Measurements from ENCODE around the gene SIL1. TPM values are rescaled to one million over a fixed set of nuclear protein-coding genes. Genes with fewer than 3 reads are reported as not detected.

The SIL1 gene
- polyA plus RNA-seq, 2 of the 4 experiments (the other 2 are of a cell fraction), result 27.6 to 45.5 TPM

- WGBS (ENCODE audit: missing lambda C conversion rate), result 96% methylated on average over 7 of the region's 7 CpGs
- no peak for ATAC-seq
- no peaks in the 10 kb centered on the region for H3K4me1 ChIP-seq
- no peak overlapping the region for H3K27ac ChIP-seq
- DNase-seq (ENCODE audit: low read depth in 1 of 2, low spot score in 1 of 2), result no peak
- TF ChIP-seq USF2 (IDR thresholded peaks at IDR 0.05), result no peak
- no peak for TF ChIP-seq HOXB13 (CRISPR knock-in tag; IDR thresholded peaks at IDR 0.05; ENCODE audit: low read depth)
- TF ChIP-seq POLR2AphosphoS2 (conservative IDR thresholded peaks at IDR 0.05; ENCODE audit: low read length), result no peak
- no peak for TF ChIP-seq NR3C1 (IDR thresholded peaks at IDR 0.05)
- no peak for TF ChIP-seq E2F6 (IDR thresholded peaks at IDR 0.05; ENCODE audit: borderline replicate concordance, low read depth)
- TF ChIP-seq ZNF302 (CRISPR knock-in tag; IDR thresholded peaks at IDR 0.05), result no peak
- TF ChIP-seq FOSL2 (IDR thresholded peaks at IDR 0.05), result no peak
- no peak for TF ChIP-seq FOSL2 (CRISPR knock-in tag; IDR thresholded peaks at IDR 0.05)
- TF ChIP-seq HEYL (CRISPR knock-in tag; IDR thresholded peaks at IDR 0.05), result no peak
- TF ChIP-seq MAFK (IDR thresholded peaks at IDR 0.05; ENCODE audit: partially characterized antibody), result no peak
- TF ChIP-seq HES2 (IDR thresholded peaks at IDR 0.05), result no peak
- no peak for TF ChIP-seq BHLHE40 (IDR thresholded peaks at IDR 0.05; ENCODE audit: low read depth, low read length)
- no peak for TF ChIP-seq SREBF2 (IDR thresholded peaks at IDR 0.05)
- ChIA-PET CTCF (no interaction called here), POLR2A (no interaction called here)
- no peak for FAIRE-seq
- H3K4me3 ChIP-seq, result no peak overlapping the region
- no peaks in the 10 kb centered on the region for H3K9me3 ChIP-seq
- H3K4me2 ChIP-seq, result no peak overlapping the region
These were observed 270.2 kb downstream of the SIL1 start for GRCh38 chr5:138927979-138928378.

GRCh38 chr5:138927544-138927943 is 270.6 kb downstream of the SIL1 start:
- ChIA-PET CTCF (no interaction called here), POLR2A (no interaction called here)
- H3K4me3 ChIP-seq, result no peak overlapping the region
- TF ChIP-seq ZNF302 (CRISPR knock-in tag; IDR thresholded peaks at IDR 0.05) (no peak), ZSCAN20 (CRISPR knock-in tag; IDR thresholded peaks at IDR 0.05) (no peak), MYC (IDR thresholded peaks at IDR 0.05; ENCODE audit: borderline replicate concordance, low read length) (no peak), CEBPB (IDR thresholded peaks at IDR 0.05) (no peak), NPAS2 (CRISPR knock-in tag; IDR thresholded peaks at IDR 0.05; ENCODE audit: borderline replicate concordance) (no peak), FOXS1 (CRISPR knock-in tag; IDR thresholded peaks at IDR 0.05) (no peak), POLR2A (IDR thresholded peaks at IDR 0.05; ENCODE audit: low read length) (no peak), CTCF (IDR thresholded peaks at IDR 0.05) (no peak), HMGXB4 (CRISPR knock-in tag; IDR thresholded peaks at IDR 0.05; ENCODE audit: borderline replicate concordance) (no peak), E2F6 (IDR thresholded peaks at IDR 0.05; ENCODE audit: borderline replicate concordance, low read depth) (no peak), ELK1 (IDR thresholded peaks at IDR 0.05; ENCODE audit: low read depth, low read length) (no peak), EP300 (IDR thresholded peaks at IDR 0.05) (no peak)
- no peak overlapping the region for H3K4me2 ChIP-seq
- DNase-seq (ENCODE audit: low read depth in 1 of 2, low spot score in 1 of 2), result no peak
- no peaks in the 10 kb centered on the region for H3K4me1 ChIP-seq
- H3K27ac ChIP-seq, result no peak overlapping the region
- no peaks in the 10 kb centered on the region for H3K9me3 ChIP-seq
- 91% methylated on average over 8 of the region's 8 CpGs for WGBS (ENCODE audit: missing lambda C conversion rate)
- no peak for ATAC-seq
- FAIRE-seq, result no peak

All from A549 (cell line).